HG02885 (cell line): ENCODE results near the gene FSTL4.

Experiments
- ATAC-seq: cut with Tn5 transposase; IDR thresholded peaks from one replicate; pipeline ENCODE4 v1.9.1; 2021; ENCODE audit warnings: mild to moderate bottlenecking; ENCODE audit not compliant: unreplicated experiment, poor library complexity

The FSTL4 gene

GRCh38 chr5:133611357-133612248 is 738 bp downstream of the FSTL4 start:
- ATAC-seq: no peak

- no peak for ATAC-seq
Measured at GRCh38 chr5:133610489-133611356, 1.6 kb downstream of the FSTL4 start.

GRCh38 chr5:133607451-133607850 is 4.9 kb downstream of the FSTL4 start:
- no peak for ATAC-seq

GRCh38 chr5:133606835-133607234 is 5.5 kb downstream of the FSTL4 start:
- no peak for ATAC-seq

- no peak for ATAC-seq
Measured at GRCh38 chr5:133605323-133605722, 7.0 kb downstream of the FSTL4 start.

- ATAC-seq: no peak
Measured at GRCh38 chr5:133603711-133604110, 8.6 kb downstream of the FSTL4 start.

- ATAC-seq: no peak
Measured at GRCh38 chr5:133602835-133603380, 9.4 kb downstream of the FSTL4 start.

- ATAC-seq: no peak
Measured at GRCh38 chr5:133599600-133599999, 12.7 kb downstream of the FSTL4 start.

GRCh38 chr5:133599044-133599443 is 13.3 kb downstream of the FSTL4 start:
- ATAC-seq: no peak

GRCh38 chr5:133596049-133596448 is 16.3 kb downstream of the FSTL4 start:
- ATAC-seq: no peak

GRCh38 chr5:133595465-133595864 is 16.9 kb downstream of the FSTL4 start:
- ATAC-seq: no peak

GRCh38 chr5:133589286-133589685 is 23.1 kb downstream of the FSTL4 start:
- no peak for ATAC-seq

GRCh38 chr5:133582971-133583370 is 29.4 kb downstream of the FSTL4 start:
- ATAC-seq: no peak

GRCh38 chr5:133581918-133582317 is 30.4 kb downstream of the FSTL4 start:
- no peak for ATAC-seq

- no peak for ATAC-seq
Measured at GRCh38 chr5:133581348-133581747, 31.0 kb downstream of the FSTL4 start.

- ATAC-seq: no peak
Measured at GRCh38 chr5:133580618-133581017, 31.7 kb downstream of the FSTL4 start.

GRCh38 chr5:133579766-133580165 is 32.6 kb downstream of the FSTL4 start:
- ATAC-seq: no peak

- no peak for ATAC-seq
Measured at GRCh38 chr5:133569347-133569746, 43.0 kb downstream of the FSTL4 start.

- no peak for ATAC-seq
Measured at GRCh38 chr5:133565993-133566392, 46.3 kb downstream of the FSTL4 start.

GRCh38 chr5:133564921-133565565 is 47.3 kb downstream of the FSTL4 start:
- no peak for ATAC-seq
